ENCODE results near the gene ABCC10.
"Not testable (repeated sequence)": the region's sequence is repeated elsewhere in the genome, so short reads cannot be mapped to it uniquely, and the experiment has no call there.

The ABCC10 gene

GRCh38 chr6:43427406-43428111 is at the start of gene ABCC10:
Gene ABCC10 (plus strand): TSS chr6:43427541. CDS start chr6:43427979, 438 bp downstream.
- peak; percentile 87 for DNase-seq

- no peak for DNase-seq
These were observed 49.6 kb upstream of the ABCC10 start for GRCh38 chr6:43377710-43378229.

GRCh38 chr6:43378631-43379030 is 48.7 kb upstream of the ABCC10 start:
- DNase-seq: no peak

GRCh38 chr6:43380858-43381257 is 46.5 kb upstream of the ABCC10 start:
- DNase-seq: not testable (repeated sequence)

GRCh38 chr6:43383021-43383667 is 44.2 kb upstream of the ABCC10 start:
- DNase-seq: no peak

GRCh38 chr6:43386492-43386891 is 40.8 kb upstream of the ABCC10 start:
- DNase-seq: no peak

- DNase-seq: no peak
These were observed 37.5 kb upstream of the ABCC10 start for GRCh38 chr6:43389730-43390295.

GRCh38 chr6:43390753-43391439 is 36.4 kb upstream of the ABCC10 start:
- not testable (repeated sequence) for DNase-seq

- no peak for DNase-seq
These were observed 35.8 kb upstream of the ABCC10 start for GRCh38 chr6:43391440-43392031.

GRCh38 chr6:43393133-43393532 is 34.2 kb upstream of the ABCC10 start:
- not testable (repeated sequence) for DNase-seq

GRCh38 chr6:43393602-43394001 is 33.7 kb upstream of the ABCC10 start:
- no peak for DNase-seq

- DNase-seq: no peak
These were observed 32.4 kb upstream of the ABCC10 start for GRCh38 chr6:43394982-43395381.

- no peak for DNase-seq
These were observed 31.6 kb upstream of the ABCC10 start for GRCh38 chr6:43395776-43396175.

GRCh38 chr6:43396408-43397149 is 30.8 kb upstream of the ABCC10 start:
- no peak for DNase-seq

GRCh38 chr6:43399932-43400487 is 27.3 kb upstream of the ABCC10 start:
- DNase-seq: no peak

GRCh38 chr6:43401730-43402129 is 25.6 kb upstream of the ABCC10 start:
- DNase-seq: no peak

- DNase-seq: no peak
These were observed 24.5 kb upstream of the ABCC10 start for GRCh38 chr6:43402820-43403219.

GRCh38 chr6:43405354-43405753 is 22.0 kb upstream of the ABCC10 start:
- DNase-seq: no peak

- DNase-seq: no peak
These were observed 20.0 kb upstream of the ABCC10 start for GRCh38 chr6:43407296-43407695.

- DNase-seq: no peak
These were observed 19.1 kb upstream of the ABCC10 start for GRCh38 chr6:43408259-43408658.

GRCh38 chr6:43410776-43411175 is 16.6 kb upstream of the ABCC10 start:
- not testable (repeated sequence) for DNase-seq

- DNase-seq: no peak
These were observed 14.8 kb upstream of the ABCC10 start for GRCh38 chr6:43412541-43412940.

Measured in amniotic stem cell (primary cell).